Gastrocnemius medialis (tissue), 4 donors: Measurements from ENCODE around the gene HMCN2.

Source experiments
- POLR2A ChIP-seq, 2 donors: fragments of 450-650 bp; IDR thresholded peaks; one replicate each; pipeline ENCODE4 v1.6.1; 2017; ENCODE audit warnings: antibody characterized with exemption in 2 of 2, mild to moderate bottlenecking in 2 of 2, moderate library complexity in 2 of 2
- TF ChIP-seq, protein P1 (sequence below), 5 experiments: fragments of 450-650 bp in 3 of 5; fragments of 200-600 bp in 2 of 5; sonication (generic) in 2 of 5; IDR thresholded peaks in 4 of 5; conservative IDR thresholded peaks in 1 of 5; 1 replicate in 4 of 5; 2 replicates in 1 of 5; pipeline ENCODE4 v1.5.1; 2016 to 2019; ENCODE audit warnings: antibody characterized with exemption in 5 of 5, mild to moderate bottlenecking in 3 of 5, moderate library complexity in 3 of 5

DNA sequence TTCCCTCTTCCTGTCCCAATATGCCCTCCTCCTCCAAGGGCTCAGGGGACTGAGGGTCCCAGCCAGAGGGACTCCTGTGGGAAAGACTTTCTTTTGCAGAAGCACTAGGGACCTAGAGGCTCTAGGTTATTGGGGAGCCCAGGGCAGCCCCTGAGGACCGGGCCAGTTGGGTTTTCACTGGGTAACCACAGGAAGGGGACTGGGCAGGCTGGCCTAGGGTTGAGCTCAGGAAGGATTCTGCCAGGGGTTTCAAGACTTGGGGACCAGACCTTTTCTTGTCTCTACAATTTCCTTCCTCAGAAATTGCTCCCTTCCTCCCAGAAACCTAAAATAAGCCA, 24.4 kb upstream of the HMCN2 start:
- TF ChIP-seq, protein P1, sequence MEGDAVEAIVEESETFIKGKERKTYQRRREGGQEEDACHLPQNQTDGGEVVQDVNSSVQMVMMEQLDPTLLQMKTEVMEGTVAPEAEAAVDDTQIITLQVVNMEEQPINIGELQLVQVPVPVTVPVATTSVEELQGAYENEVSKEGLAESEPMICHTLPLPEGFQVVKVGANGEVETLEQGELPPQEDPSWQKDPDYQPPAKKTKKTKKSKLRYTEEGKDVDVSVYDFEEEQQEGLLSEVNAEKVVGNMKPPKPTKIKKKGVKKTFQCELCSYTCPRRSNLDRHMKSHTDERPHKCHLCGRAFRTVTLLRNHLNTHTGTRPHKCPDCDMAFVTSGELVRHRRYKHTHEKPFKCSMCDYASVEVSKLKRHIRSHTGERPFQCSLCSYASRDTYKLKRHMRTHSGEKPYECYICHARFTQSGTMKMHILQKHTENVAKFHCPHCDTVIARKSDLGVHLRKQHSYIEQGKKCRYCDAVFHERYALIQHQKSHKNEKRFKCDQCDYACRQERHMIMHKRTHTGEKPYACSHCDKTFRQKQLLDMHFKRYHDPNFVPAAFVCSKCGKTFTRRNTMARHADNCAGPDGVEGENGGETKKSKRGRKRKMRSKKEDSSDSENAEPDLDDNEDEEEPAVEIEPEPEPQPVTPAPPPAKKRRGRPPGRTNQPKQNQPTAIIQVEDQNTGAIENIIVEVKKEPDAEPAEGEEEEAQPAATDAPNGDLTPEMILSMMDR (IDR thresholded peaks at IDR 0.05 in 4 of 5, conservative IDR thresholded peaks at IDR 0.05 in 1 of 5): no peak
- no peak for TF ChIP-seq POLR2A (IDR thresholded peaks at IDR 0.05)
